Lung (tissue), 12 donors: ENCODE measurements around the gene DCAF15. TPM values are rescaled to one million over a fixed set of nuclear protein-coding genes. Genes with fewer than 3 reads are reported as not detected.

Experiments used
- ATAC-seq: fragments of 200-7000 bp; cut with Tn5 transposase; one replicate; pipeline ENCODE4 v1.9.1; 2020; ENCODE audit warnings: moderate number of reproducible peaks; ENCODE audit not compliant: insufficient read depth, low FRiP score
- DNase-seq, 3 donors: peaks; one replicate each; pipeline ENCODE4 v3.0.0-alpha.2; 2013 to 2017
- H3K27ac ChIP-seq, 2 donors: one replicate each; pipeline ENCODE4 v1.5.1; 2013; ENCODE audit warnings: mild to moderate bottlenecking in 2 of 2, moderate library complexity in 2 of 2, control low read depth in 1 of 2, inconsistent platforms in 1 of 2, low read depth in 1 of 2, low read length in 1 of 2
- H3K27me3 ChIP-seq, 3 donors: one replicate each; pipeline ENCODE4 v1.5.1; 2013; ENCODE audit warnings: low read length in 2 of 3; ENCODE audit not compliant: control insufficient read depth in 3 of 3, insufficient read depth in 3 of 3
- H3K36me3 ChIP-seq, 4 donors: one replicate each; pipeline ENCODE4 v1.5.1; 2013; ENCODE audit warnings: low read length in 4 of 4, mild to moderate bottlenecking in 1 of 4, moderate library complexity in 1 of 4; ENCODE audit not compliant: control insufficient read depth in 4 of 4, insufficient read depth in 4 of 4
- H3K4me1 ChIP-seq, 5 donors: one replicate each; pipeline ENCODE4 v1.5.1; 2013; ENCODE audit warnings: low read length in 5 of 5, mild to moderate bottlenecking in 2 of 5, moderate library complexity in 1 of 5; ENCODE audit not compliant: control insufficient read depth in 5 of 5, insufficient read depth in 5 of 5
- H3K4me3 ChIP-seq: one replicate; pipeline ENCODE4 v1.5.1; 2013; ENCODE audit warnings: mild to moderate bottlenecking, control low read depth, moderate library complexity
- H3K9ac ChIP-seq, 2 donors: one replicate each; pipeline ENCODE4 v1.5.1; 2013; ENCODE audit warnings: low read length in 2 of 2, control low read depth in 1 of 2; ENCODE audit not compliant: insufficient read depth in 1 of 2
- H3K9me3 ChIP-seq, 4 donors: one replicate each; pipeline ENCODE4 v1.5.1; 2013; ENCODE audit warnings: low read length in 3 of 4, mild to moderate bottlenecking in 1 of 4, moderate library complexity in 1 of 4; ENCODE audit not compliant: control insufficient read depth in 4 of 4, insufficient read depth in 3 of 4
- WGBS, 2 donors: extraction: QIAGEN DNeasy Blood & Tissue Kit; methylation state at CpG; one replicate each; pipeline ENCODE4 v1.1.7; 2013; 5-methylcytosine and 5-hydroxymethylcytosine counted together
- polyA plus RNA-seq, 2 donors: library from polyadenylated mRNA; stranded (reverse); fragments of 200-250 nt; gene quantifications; one replicate each; pipeline ENCODE4 v1.2.1, GENCODE V29; 2013
- total RNA-seq, 2 donors: library from RNA; depleted of rRNA in 1 of 2; stranded (reverse); fragments of >200 nt in 1 of 2; gene quantifications; one replicate each; pipeline ENCODE4 v1.2.1, GENCODE V29; 2014 to 2021
- TF ChIP-seq, protein P1 (sequence below): IDR thresholded peaks from 2 replicates; pipeline ENCODE4 v1.5.1; 2012; ENCODE audit warnings: mild to moderate bottlenecking; ENCODE audit errors: control extremely low read depth, extremely low read depth
- donor health status: control.
- donor health status: control.
- donor health status: Bipolar disorder and iron deficiency.
- donor health status: healthy.
- donor health status: DM: yes; HTN: yes; CAD: no.

DCAF15 gene
- total and polyA plus RNA-seq, 4 donors = 13.8 to 56.1 (median 33.4) TPM

- H3K9ac ChIP-seq = no peak overlapping the region
- no peaks in the 10 kb centered on the region for H3K9me3 ChIP-seq
- H3K36me3 ChIP-seq = peaks cover 0 to 27% (median 2%) of the 10 kb centered on the region in 4 donors
- no peak overlapping the region for H3K27ac ChIP-seq
- 71 to 89% methylated on average over 11 to 17 of the region's 17 CpGs for WGBS, 2 donors
- DNase-seq (no peak), ATAC-seq (no peak)
- peaks cover 0 to 10% (median 0%) of the 10 kb centered on the region in 5 donors for H3K4me1 ChIP-seq
- peaks cover 0 to 8% (median 0%) of the 10 kb centered on the region in 3 donors for H3K27me3 ChIP-seq
- no peak overlapping the region for H3K4me3 ChIP-seq
- TF ChIP-seq, protein P1, sequence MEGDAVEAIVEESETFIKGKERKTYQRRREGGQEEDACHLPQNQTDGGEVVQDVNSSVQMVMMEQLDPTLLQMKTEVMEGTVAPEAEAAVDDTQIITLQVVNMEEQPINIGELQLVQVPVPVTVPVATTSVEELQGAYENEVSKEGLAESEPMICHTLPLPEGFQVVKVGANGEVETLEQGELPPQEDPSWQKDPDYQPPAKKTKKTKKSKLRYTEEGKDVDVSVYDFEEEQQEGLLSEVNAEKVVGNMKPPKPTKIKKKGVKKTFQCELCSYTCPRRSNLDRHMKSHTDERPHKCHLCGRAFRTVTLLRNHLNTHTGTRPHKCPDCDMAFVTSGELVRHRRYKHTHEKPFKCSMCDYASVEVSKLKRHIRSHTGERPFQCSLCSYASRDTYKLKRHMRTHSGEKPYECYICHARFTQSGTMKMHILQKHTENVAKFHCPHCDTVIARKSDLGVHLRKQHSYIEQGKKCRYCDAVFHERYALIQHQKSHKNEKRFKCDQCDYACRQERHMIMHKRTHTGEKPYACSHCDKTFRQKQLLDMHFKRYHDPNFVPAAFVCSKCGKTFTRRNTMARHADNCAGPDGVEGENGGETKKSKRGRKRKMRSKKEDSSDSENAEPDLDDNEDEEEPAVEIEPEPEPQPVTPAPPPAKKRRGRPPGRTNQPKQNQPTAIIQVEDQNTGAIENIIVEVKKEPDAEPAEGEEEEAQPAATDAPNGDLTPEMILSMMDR = no peak
These were observed 21.9 kb upstream of the DCAF15 start for GRCh38 chr19:13930402-13930801.

GRCh38 chr19:13931391-13932148 is 20.7 kb upstream of the DCAF15 start:
- peaks cover 0 to 8% (median 0%) of the 10 kb centered on the region in 3 donors for H3K27me3 ChIP-seq
- H3K9me3 ChIP-seq = no peaks in the 10 kb centered on the region
- 88 to 93% methylated on average over 26 to 30 of the region's 30 CpGs for WGBS, 2 donors
- no peak overlapping the region for H3K9ac ChIP-seq
- H3K4me3 ChIP-seq = no peak overlapping the region
- TF ChIP-seq, protein P1 = no peak
- no peak for DNase-seq
- ATAC-seq = no peak
- no peak overlapping the region for H3K27ac ChIP-seq
- peaks cover 0 to 6% (median 0%) of the 10 kb centered on the region in 5 donors for H3K4me1 ChIP-seq
- H3K36me3 ChIP-seq = peaks cover 0 to 27% (median 2%) of the 10 kb centered on the region in 4 donors

- no peak for ATAC-seq
- TF ChIP-seq, protein P1 = no peak
- H3K4me3 ChIP-seq = no peak overlapping the region
- H3K4me1 ChIP-seq = peaks cover 0 to 1% (median 0%) of the 10 kb centered on the region in 5 donors
- no peaks in the 10 kb centered on the region for H3K9me3 ChIP-seq
- H3K27ac ChIP-seq = no peak overlapping the region
- H3K9ac ChIP-seq = no peak overlapping the region
- H3K27me3 ChIP-seq = peaks cover 0 to 8% (median 0%) of the 10 kb centered on the region in 3 donors
- no peak for DNase-seq
- WGBS, 2 donors = 96 to 98% methylated on average over 6 of the region's 6 CpGs
- H3K36me3 ChIP-seq = peaks cover 0 to 22% (median 2%) of the 10 kb centered on the region in 4 donors
These were observed 20.1 kb upstream of the DCAF15 start for GRCh38 chr19:13932149-13932637.
